ENCODE data around the gene PTPRN2.

The PTPRN2 gene

GRCh38 chr7:157817944-157818700, 769.5 kb downstream of the PTPRN2 start:
- Histone ChIP-seq H3K4me1 (ENCODE audit: insufficient read depth, low read length) (no peaks in the 10 kb centered on the region), H3K9ac (ENCODE audit: low read length) (no peak overlapping the region), H3K36me3 (ENCODE audit: insufficient read depth, low read length) (no peaks in the 10 kb centered on the region), H3K9me3 (ENCODE audit: low read length) (no peaks in the 10 kb centered on the region), H3K27ac (ENCODE audit: low read depth, low read length) (no peak overlapping the region), H3K4me3 (ENCODE audit: low read depth in 1 of 2, low read length in 2 of 2) (no peak overlapping the region), H3K27me3 (ENCODE audit: control insufficient read depth in 1 of 2, insufficient read depth in 2 of 2, low read length in 2 of 2) (no peaks in the 10 kb centered on the region)

DNA sequence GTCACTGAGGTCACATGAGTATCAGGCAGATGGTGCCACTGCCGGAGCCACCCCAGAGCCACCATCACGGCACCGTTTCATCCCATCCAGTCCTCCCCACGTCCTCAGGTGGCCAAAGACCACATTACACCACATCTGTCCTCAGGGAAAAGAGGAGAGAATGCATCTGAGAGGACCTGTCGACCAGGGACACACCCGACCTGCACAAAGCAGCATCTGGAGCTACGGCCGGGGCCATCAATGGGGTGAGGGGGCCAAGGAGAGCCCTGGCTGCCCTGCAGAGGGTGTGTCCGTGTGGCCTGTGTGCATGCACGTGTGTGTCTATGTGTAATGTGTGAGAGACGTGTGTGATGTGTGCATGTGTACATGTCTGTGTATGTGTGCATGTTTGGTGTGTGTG, 770.2 kb downstream of the PTPRN2 start:
- Histone ChIP-seq H3K27me3 (ENCODE audit: control insufficient read depth in 1 of 2, insufficient read depth in 2 of 2, low read length in 2 of 2) (no peaks in the 10 kb centered on the region), H3K36me3 (ENCODE audit: insufficient read depth, low read length) (no peaks in the 10 kb centered on the region), H3K4me1 (ENCODE audit: insufficient read depth, low read length) (no peaks in the 10 kb centered on the region), H3K27ac (ENCODE audit: low read depth, low read length) (no peak overlapping the region), H3K4me3 (ENCODE audit: low read depth in 1 of 2, low read length in 2 of 2) (no peak overlapping the region), H3K9me3 (ENCODE audit: low read length) (no peaks in the 10 kb centered on the region), H3K9ac (ENCODE audit: low read length) (no peak overlapping the region)

GRCh38 chr7:157816526-157817250, 770.9 kb downstream of the PTPRN2 start:
- no peaks in the 10 kb centered on the region for H3K4me1 ChIP-seq (ENCODE audit: insufficient read depth, low read length)
- H3K9me3 ChIP-seq (ENCODE audit: low read length): no peaks in the 10 kb centered on the region
- no peaks in the 10 kb centered on the region for H3K36me3 ChIP-seq (ENCODE audit: insufficient read depth, low read length)
- H3K9ac ChIP-seq (ENCODE audit: low read length): no peak overlapping the region
- no peaks in the 10 kb centered on the region for H3K27me3 ChIP-seq (ENCODE audit: control insufficient read depth in 1 of 2, insufficient read depth in 2 of 2, low read length in 2 of 2)
- H3K4me3 ChIP-seq (ENCODE audit: low read depth in 1 of 2, low read length in 2 of 2): no peak overlapping the region
- no peak overlapping the region for H3K27ac ChIP-seq (ENCODE audit: low read depth, low read length)

GRCh38 chr7:157816086-157816485, 771.5 kb downstream of the PTPRN2 start:
- Histone ChIP-seq H3K9ac (ENCODE audit: low read length) (no peak overlapping the region), H3K9me3 (ENCODE audit: low read length) (no peaks in the 10 kb centered on the region), H3K36me3 (ENCODE audit: insufficient read depth, low read length) (no peaks in the 10 kb centered on the region), H3K4me1 (ENCODE audit: insufficient read depth, low read length) (no peaks in the 10 kb centered on the region), H3K27ac (ENCODE audit: low read depth, low read length) (no peak overlapping the region), H3K4me3 (ENCODE audit: low read depth in 1 of 2, low read length in 2 of 2) (no peak overlapping the region), H3K27me3 (ENCODE audit: control insufficient read depth in 1 of 2, insufficient read depth in 2 of 2, low read length in 2 of 2) (no peaks in the 10 kb centered on the region)

- Histone ChIP-seq H3K9ac (ENCODE audit: low read length) (no peak overlapping the region), H3K36me3 (ENCODE audit: insufficient read depth, low read length) (no peaks in the 10 kb centered on the region), H3K4me3 (ENCODE audit: low read depth in 1 of 2, low read length in 2 of 2) (no peak overlapping the region), H3K9me3 (ENCODE audit: low read length) (no peaks in the 10 kb centered on the region), H3K27ac (ENCODE audit: low read depth, low read length) (no peak overlapping the region), H3K4me1 (ENCODE audit: insufficient read depth, low read length) (no peaks in the 10 kb centered on the region), H3K27me3 (ENCODE audit: control insufficient read depth in 1 of 2, insufficient read depth in 2 of 2, low read length in 2 of 2) (no peaks in the 10 kb centered on the region)
Observed at GRCh38 chr7:157815706-157816022, 772.0 kb downstream of the PTPRN2 start.

DNA sequence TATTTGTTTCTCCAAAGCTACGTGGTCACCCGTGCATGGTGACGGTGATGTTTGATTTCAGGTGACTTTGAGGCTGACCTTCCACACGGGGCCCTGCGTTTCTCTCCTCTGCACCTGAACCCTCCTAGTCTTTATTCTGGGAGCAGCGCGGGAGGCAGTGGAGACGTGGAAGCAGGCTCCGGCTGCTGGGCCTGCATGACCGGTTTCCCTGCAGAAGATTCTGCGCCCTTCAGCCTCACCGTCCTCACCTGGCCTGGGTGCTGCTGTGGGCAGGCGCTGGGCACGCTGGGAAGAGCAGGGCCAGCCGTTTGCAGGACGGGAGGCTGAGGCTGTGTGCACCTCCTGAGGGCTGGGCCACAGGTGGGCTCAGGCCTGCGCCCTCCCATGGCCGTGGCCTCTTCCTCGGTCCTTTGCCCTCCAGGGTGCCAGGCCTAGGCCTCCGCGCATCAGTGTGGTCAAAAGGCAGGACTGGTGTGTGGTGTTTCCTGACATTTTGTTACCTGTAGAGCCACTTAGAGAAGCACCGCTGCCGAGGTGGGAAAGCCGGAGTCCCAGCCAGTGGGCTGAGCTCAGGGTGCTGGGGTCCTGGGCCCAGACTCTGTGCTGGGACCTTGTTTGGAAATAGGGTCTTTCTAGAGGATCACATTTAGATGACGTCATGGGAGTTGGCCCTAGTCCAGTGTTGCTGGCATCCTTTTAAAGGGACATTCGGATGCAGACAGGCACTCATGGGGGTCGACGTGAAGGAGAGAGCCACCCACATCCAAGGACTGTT, 772.5 kb downstream of the PTPRN2 start:
- H3K27ac ChIP-seq (ENCODE audit: low read depth, low read length): no peak overlapping the region
- no peak overlapping the region for H3K9ac ChIP-seq (ENCODE audit: low read length)
- no peaks in the 10 kb centered on the region for H3K4me1 ChIP-seq (ENCODE audit: insufficient read depth, low read length)
- H3K9me3 ChIP-seq (ENCODE audit: low read length): no peaks in the 10 kb centered on the region
- H3K27me3 ChIP-seq (ENCODE audit: control insufficient read depth in 1 of 2, insufficient read depth in 2 of 2, low read length in 2 of 2): no peaks in the 10 kb centered on the region
- no peaks in the 10 kb centered on the region for H3K36me3 ChIP-seq (ENCODE audit: insufficient read depth, low read length)
- H3K4me3 ChIP-seq (ENCODE audit: low read depth in 1 of 2, low read length in 2 of 2): no peak overlapping the region

- H3K27me3 ChIP-seq (ENCODE audit: control insufficient read depth in 1 of 2, insufficient read depth in 2 of 2, low read length in 2 of 2): no peaks in the 10 kb centered on the region
- H3K4me1 ChIP-seq (ENCODE audit: insufficient read depth, low read length): no peaks in the 10 kb centered on the region
- no peak overlapping the region for H3K9ac ChIP-seq (ENCODE audit: low read length)
- no peak overlapping the region for H3K4me3 ChIP-seq (ENCODE audit: low read depth in 1 of 2, low read length in 2 of 2)
- no peaks in the 10 kb centered on the region for H3K36me3 ChIP-seq (ENCODE audit: insufficient read depth, low read length)
- H3K9me3 ChIP-seq (ENCODE audit: low read length): no peaks in the 10 kb centered on the region
- no peak overlapping the region for H3K27ac ChIP-seq (ENCODE audit: low read depth, low read length)
Observed at GRCh38 chr7:157813741-157814661, 773.6 kb downstream of the PTPRN2 start.

- no peaks in the 10 kb centered on the region for H3K36me3 ChIP-seq (ENCODE audit: insufficient read depth, low read length)
- H3K4me3 ChIP-seq (ENCODE audit: low read depth in 1 of 2, low read length in 2 of 2): no peak overlapping the region
- no peak overlapping the region for H3K9ac ChIP-seq (ENCODE audit: low read length)
- H3K4me1 ChIP-seq (ENCODE audit: insufficient read depth, low read length): no peaks in the 10 kb centered on the region
- no peaks in the 10 kb centered on the region for H3K27me3 ChIP-seq (ENCODE audit: control insufficient read depth in 1 of 2, insufficient read depth in 2 of 2, low read length in 2 of 2)
- no peaks in the 10 kb centered on the region for H3K9me3 ChIP-seq (ENCODE audit: low read length)
- no peak overlapping the region for H3K27ac ChIP-seq (ENCODE audit: low read depth, low read length)
Observed at GRCh38 chr7:157813053-157813452, 774.6 kb downstream of the PTPRN2 start.

DNA sequence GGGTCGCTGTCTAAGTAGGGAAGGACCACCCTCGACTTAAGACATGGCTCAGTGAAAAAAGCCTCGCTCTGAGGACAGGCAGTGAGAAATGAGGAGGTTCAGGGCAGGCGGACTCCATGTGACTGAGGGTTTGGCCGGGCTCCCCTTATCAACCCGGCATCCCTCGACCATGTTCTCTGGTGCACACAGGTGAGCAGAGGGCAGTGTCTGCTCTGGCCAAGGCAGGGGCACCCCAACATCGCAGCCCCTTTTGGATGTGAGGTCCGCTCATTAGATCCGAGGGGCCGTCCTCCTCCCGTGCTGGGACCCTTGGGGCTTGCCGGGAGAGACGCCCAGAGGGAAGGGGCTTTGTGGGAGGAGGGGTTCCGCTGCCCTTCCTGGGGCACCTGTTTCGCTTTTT, 775.7 kb downstream of the PTPRN2 start:
- Histone ChIP-seq H3K4me3 (ENCODE audit: low read depth in 1 of 2, low read length in 2 of 2) (no peak overlapping the region), H3K4me1 (ENCODE audit: insufficient read depth, low read length) (no peaks in the 10 kb centered on the region), H3K27ac (ENCODE audit: low read depth, low read length) (no peak overlapping the region), H3K27me3 (ENCODE audit: control insufficient read depth in 1 of 2, insufficient read depth in 2 of 2, low read length in 2 of 2) (no peaks in the 10 kb centered on the region), H3K9me3 (ENCODE audit: low read length) (no peaks in the 10 kb centered on the region), H3K36me3 (ENCODE audit: insufficient read depth, low read length) (no peaks in the 10 kb centered on the region), H3K9ac (ENCODE audit: low read length) (no peak overlapping the region)

- no peak overlapping the region for H3K4me3 ChIP-seq (ENCODE audit: low read depth in 1 of 2, low read length in 2 of 2)
- no peaks in the 10 kb centered on the region for H3K4me1 ChIP-seq (ENCODE audit: insufficient read depth, low read length)
- H3K27me3 ChIP-seq (ENCODE audit: control insufficient read depth in 1 of 2, insufficient read depth in 2 of 2, low read length in 2 of 2): no peaks in the 10 kb centered on the region
- H3K36me3 ChIP-seq (ENCODE audit: insufficient read depth, low read length): no peaks in the 10 kb centered on the region
- no peak overlapping the region for H3K9ac ChIP-seq (ENCODE audit: low read length)
- H3K27ac ChIP-seq (ENCODE audit: low read depth, low read length): no peak overlapping the region
- H3K9me3 ChIP-seq (ENCODE audit: low read length): no peaks in the 10 kb centered on the region
Observed at GRCh38 chr7:157809863-157810851, 777.5 kb downstream of the PTPRN2 start.

Measured in muscle layer of colon (tissue), 2 donors.